GM12878 (cell line): ENCODE measurements around the gene TCF4. TPM values are rescaled to one million over a fixed set of nuclear protein-coding genes. Genes with fewer than 3 reads are reported as not detected.

Source experiments
- BHLHE40 ChIP-seq, 2 experiments: fragments of 450-650 bp in 1 of 2; IDR thresholded peaks; 2 replicates each; pipeline ENCODE4 v1.6.1; 2011 to 2017; ENCODE audit warnings: low read depth in 2 of 2, borderline replicate concordance in 1 of 2, improper control_type of control experiment in 1 of 2, low read length in 1 of 2, mild to moderate bottlenecking in 1 of 2
- CREM ChIP-seq: IDR thresholded peaks from 2 replicates; pipeline ENCODE4 v1.6.1; 2014; ENCODE audit warnings: antibody characterized with exemption, low read depth
- E4F1 ChIP-seq: fragments of 450-650 bp; IDR thresholded peaks from 2 replicates; pipeline ENCODE4 v1.6.1; 2018; ENCODE audit warnings: borderline replicate concordance, mild to moderate bottlenecking; ENCODE audit not compliant: partially characterized antibody
- EED ChIP-seq: sonication (generic); IDR thresholded peaks from 2 replicates; pipeline ENCODE4 v1.6.1; 2016; ENCODE audit warnings: antibody characterized with exemption, low read depth
- HDAC6 ChIP-seq: fragments of 200-600 bp; sonication (generic); IDR thresholded peaks from one replicate; pipeline ENCODE4 v1.8.0; 2017; ENCODE audit warnings: antibody characterized with exemption; ENCODE audit not compliant: unreplicated experiment
- HDGF ChIP-seq: fragments of 450-650 bp; IDR thresholded peaks from 2 replicates; pipeline ENCODE4 v1.6.1; 2016; ENCODE audit warnings: antibody characterized with exemption
- IKZF1 ChIP-seq: fragments of 450-650 bp; conservative IDR thresholded peaks from 2 replicates; pipeline ENCODE4 v1.6.1; 2017; ENCODE audit warnings: antibody characterized with exemption, mild to moderate bottlenecking
- IKZF2 ChIP-seq, 2 experiments: fragments of 450-650 bp; IDR thresholded peaks; 2 replicates each; pipeline ENCODE4 v1.6.1; 2017; ENCODE audit warnings: mild to moderate bottlenecking in 2 of 2, moderate library complexity in 2 of 2
- MEF2A ChIP-seq: IDR thresholded peaks from 2 replicates; pipeline ENCODE4 v1.6.1; 2011; ENCODE audit warnings: low read depth, mild to moderate bottlenecking, low read length, moderate library complexity; ENCODE audit not compliant: insufficient read depth
- MLLT1 ChIP-seq: fragments of 450-650 bp; IDR thresholded peaks from 2 replicates; pipeline ENCODE4 v1.6.1; 2016; ENCODE audit warnings: mild to moderate bottlenecking
- NR2F1 ChIP-seq: fragments of 450-650 bp; conservative IDR thresholded peaks from 2 replicates; pipeline ENCODE4 v1.6.1; 2017; ENCODE audit warnings: mild to moderate bottlenecking
- POLR2AphosphoS5 ChIP-seq: IDR thresholded peaks from 2 replicates; pipeline ENCODE4 v1.6.1; 2011; ENCODE audit warnings: mild to moderate bottlenecking, low read length, inconsistent platforms
- WRNIP1 ChIP-seq: IDR thresholded peaks from 2 replicates; pipeline ENCODE4 v1.6.1; 2011; ENCODE audit warnings: low read depth, low read length, improper control_type of control experiment, borderline replicate concordance
- ZBED1 ChIP-seq: IDR thresholded peaks from 2 replicates; pipeline ENCODE4 v1.6.1; 2016; ENCODE audit warnings: borderline replicate concordance
- polyA plus RNA-seq, 11 experiments: library from polyadenylated mRNA; depleted of rRNA in 4 of 11; unstranded in 6 of 11; stranded (reverse) in 5 of 11; fragments of >200 nt; fragmentation: Nextera tagmentation in 4 of 11; fragmentation: Illumina TruSeq in 1 of 11; extraction: Ambion mirVana in 4 of 11; extraction: Trizol in 1 of 11; gene quantifications; 1 replicate in 1 of 11; 2 replicates in 10 of 11; pipeline versions ENCODE4 v1.2.1 to v1.2.3, GENCODE V29; 2011 to 2016; ENCODE audit warnings: inconsistent platforms in 2 of 11, missing spikeins in 2 of 11, low read depth in 1 of 11
- total RNA-seq, 4 experiments: library from RNA; depleted of rRNA in 3 of 4; stranded (reverse); fragments of >200 nt in 3 of 4; fragmentation: Illumina TruSeq in 1 of 4; extraction: Trizol in 1 of 4; gene quantifications; 2 replicates each; pipeline versions ENCODE4 v1.2.1 to v1.2.3, GENCODE V29; 2013 to 2021

The TCF4 gene
- total and polyA plus RNA-seq, 10 of the 15 experiments (the other 5 are each of a cell fraction or from before 2014, with no cell fraction given): 15.2 to 94.0 (median 31.5) TPM

- TF ChIP-seq IKZF1: peak; percentile 52
- 0 out of 2 replicates have a peak, but pooled peaks have one; percentile 41 for TF ChIP-seq EED
- TF ChIP-seq POLR2AphosphoS5: 0 out of 2 replicates have a peak, but pooled peaks have one; percentile 7
- TF ChIP-seq ZBED1: peak; percentile 44; the same call in 1 of the 2 replicates
- TF ChIP-seq MEF2A: no peak
- no peak for TF ChIP-seq HDGF
- no peak for TF ChIP-seq HDAC6
- peak; percentile 86 for TF ChIP-seq NR2F1
- no peak for TF ChIP-seq E4F1
- no peak for TF ChIP-seq WRNIP1
- 0 out of 2 replicates have a peak, but pooled peaks have one; percentile 13 for TF ChIP-seq CREM
- TF ChIP-seq IKZF2 (IDR thresholded peaks at IDR 0.05): peak; percentile 20 to 39; a peak in 3 of 4 replicates
- TF ChIP-seq BHLHE40 (IDR thresholded peaks at IDR 0.05; ENCODE audit: borderline replicate concordance in 1 of 2, low read depth in 2 of 2, low read length in 1 of 2): peak; percentile 28 to 65; a peak in 3 of 4 replicates
- 0 out of 2 replicates have a peak, but pooled peaks have one; percentile 22 for TF ChIP-seq MLLT1
Measured at GRCh38 chr18:55265984-55266383, 322.0 kb downstream of the TCF4 start (continued).
